Measurements from ENCODE around the gene GPATCH4. TPM values are rescaled to one million over a fixed set of nuclear protein-coding genes. Genes with fewer than 3 reads are reported as not detected.
"Not testable (repeated sequence)": the region's sequence is repeated elsewhere in the genome, so short reads cannot be mapped to it uniquely, and the experiment has no call there.

The GPATCH4 gene
- total and polyA plus RNA-seq, 8 donors, result 9.0 to 24.1 (median 13.2) TPM

- Histone ChIP-seq H3K4me3 (peak overlapping the region; percentile 34 to 47 (median 40)), H3K9me3 (no peaks in the 10 kb centered on the region), H3K36me3 (no peaks in the 10 kb centered on the region), H3K27ac (no peak overlapping the region), H3K27me3 (peaks cover 13 to 99% (median 80%) of the 10 kb centered on the region in 3 donors), H3K4me1 (peaks cover 12 to 20% (median 16%) of the 10 kb centered on the region in 4 donors)
- intact Hi-C loops (cut with DNase I; ENCODE audit: low total_unique reads), result no loop called here
- WGBS, 5 donors, result 28 to 46% (median 39%) methylated on average over 6 of the region's 6 CpGs
- DNase-seq, result no peak
- no peak for TF ChIP-seq POLR2A (IDR thresholded peaks at IDR 0.05)
- TF ChIP-seq EP300 (IDR thresholded peaks at IDR 0.05), result no peak
- TF ChIP-seq, protein P1, sequence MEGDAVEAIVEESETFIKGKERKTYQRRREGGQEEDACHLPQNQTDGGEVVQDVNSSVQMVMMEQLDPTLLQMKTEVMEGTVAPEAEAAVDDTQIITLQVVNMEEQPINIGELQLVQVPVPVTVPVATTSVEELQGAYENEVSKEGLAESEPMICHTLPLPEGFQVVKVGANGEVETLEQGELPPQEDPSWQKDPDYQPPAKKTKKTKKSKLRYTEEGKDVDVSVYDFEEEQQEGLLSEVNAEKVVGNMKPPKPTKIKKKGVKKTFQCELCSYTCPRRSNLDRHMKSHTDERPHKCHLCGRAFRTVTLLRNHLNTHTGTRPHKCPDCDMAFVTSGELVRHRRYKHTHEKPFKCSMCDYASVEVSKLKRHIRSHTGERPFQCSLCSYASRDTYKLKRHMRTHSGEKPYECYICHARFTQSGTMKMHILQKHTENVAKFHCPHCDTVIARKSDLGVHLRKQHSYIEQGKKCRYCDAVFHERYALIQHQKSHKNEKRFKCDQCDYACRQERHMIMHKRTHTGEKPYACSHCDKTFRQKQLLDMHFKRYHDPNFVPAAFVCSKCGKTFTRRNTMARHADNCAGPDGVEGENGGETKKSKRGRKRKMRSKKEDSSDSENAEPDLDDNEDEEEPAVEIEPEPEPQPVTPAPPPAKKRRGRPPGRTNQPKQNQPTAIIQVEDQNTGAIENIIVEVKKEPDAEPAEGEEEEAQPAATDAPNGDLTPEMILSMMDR (IDR thresholded peaks at IDR 0.05), result no peak
- TF ChIP-seq POLR2AphosphoS5 (IDR thresholded peaks at IDR 0.05), result no peak
Observed at GRCh38 chr1:156640842-156641706, 39.8 kb upstream of the GPATCH4 start.

DNA sequence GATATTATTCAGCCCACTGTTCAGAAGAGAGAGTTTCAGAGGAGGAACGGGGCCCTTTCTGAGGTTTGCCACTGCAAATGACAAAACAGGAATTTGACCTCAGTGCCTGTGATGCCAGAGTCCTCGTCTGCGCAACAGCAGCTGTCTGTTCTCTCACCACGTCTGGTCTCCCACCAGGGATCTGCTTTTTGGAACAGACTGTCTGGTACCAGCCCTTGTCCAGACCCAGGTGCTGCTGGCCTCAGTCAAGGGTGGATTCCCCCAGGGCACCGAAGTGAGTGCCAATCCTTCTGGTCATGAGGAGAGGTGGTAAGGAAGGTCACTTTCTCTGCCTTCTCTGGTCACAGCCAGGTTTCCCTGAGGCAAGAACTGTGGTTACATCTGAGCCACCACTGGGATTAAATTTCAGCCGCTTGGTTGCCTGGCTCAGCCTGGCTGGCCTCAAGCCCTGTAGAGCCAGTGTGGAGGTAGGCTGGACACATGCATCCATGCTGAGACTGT, 38.4 kb upstream of the GPATCH4 start:
- 51 to 64% (median 56%) methylated on average over 6 of the region's 6 CpGs for WGBS, 5 donors
- intact Hi-C loops (cut with DNase I; ENCODE audit: low total_unique reads), result no loop called here
- H3K9me3 ChIP-seq, result no peaks in the 10 kb centered on the region
- TF ChIP-seq, protein P1 (IDR thresholded peaks at IDR 0.05), result no peak
- TF ChIP-seq POLR2A (IDR thresholded peaks at IDR 0.05), result no peak
- no peak for TF ChIP-seq EP300 (IDR thresholded peaks at IDR 0.05)
- TF ChIP-seq POLR2AphosphoS5 (IDR thresholded peaks at IDR 0.05), result no peak
- no peak overlapping the region for H3K4me3 ChIP-seq
- DNase-seq, result no peak
- peaks cover 13 to 99% (median 73%) of the 10 kb centered on the region in 3 donors for H3K27me3 ChIP-seq
- no peaks in the 10 kb centered on the region for H3K36me3 ChIP-seq
- no peak overlapping the region for H3K27ac ChIP-seq
- H3K4me1 ChIP-seq, result peaks cover 12 to 20% (median 16%) of the 10 kb centered on the region in 4 donors

DNA sequence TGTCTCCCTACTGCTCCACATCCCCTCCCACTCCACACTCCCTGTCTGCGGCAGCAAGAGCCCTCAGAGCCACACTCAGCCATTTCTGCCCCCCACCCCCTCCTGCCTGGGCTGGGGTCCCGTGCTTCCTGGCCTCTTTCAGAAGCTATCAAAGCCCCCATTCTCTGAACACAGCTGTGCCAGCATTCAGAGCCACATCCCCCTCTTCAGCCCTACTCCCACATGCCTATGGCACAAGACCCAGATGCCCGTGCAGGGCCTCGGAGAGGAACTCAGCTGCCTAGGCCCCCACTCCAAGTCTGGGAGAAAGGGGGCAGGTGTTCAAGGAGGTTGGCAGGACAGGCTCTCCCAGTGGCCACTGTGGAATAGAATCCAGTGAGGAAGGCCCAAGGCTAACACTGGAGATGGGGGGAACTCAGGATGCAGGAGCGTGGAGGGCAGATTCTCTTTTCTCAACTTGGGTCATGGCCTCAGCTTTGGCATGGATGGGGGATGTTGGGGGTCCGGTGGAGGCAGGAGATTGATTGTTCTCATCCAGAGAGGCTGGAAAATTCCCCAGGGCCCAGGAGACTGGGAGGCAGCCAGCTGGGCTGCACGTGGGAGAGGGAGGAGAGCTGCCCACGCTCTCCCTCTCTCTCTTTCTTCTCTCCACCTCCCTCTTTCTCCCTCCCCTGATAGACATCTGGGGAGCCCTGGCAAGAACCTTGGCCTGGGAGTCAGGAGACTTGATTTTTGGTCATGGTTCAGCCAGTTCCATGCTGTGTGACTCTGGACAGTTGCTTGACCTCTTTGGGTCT, 37.1 kb upstream of the GPATCH4 start:
- H3K4me1 ChIP-seq, result peaks cover 12 to 20% (median 16%) of the 10 kb centered on the region in 4 donors
- H3K27ac ChIP-seq, result no peak overlapping the region
- H3K9me3 ChIP-seq, result no peaks in the 10 kb centered on the region
- no peak overlapping the region for H3K4me3 ChIP-seq
- intact Hi-C loops (cut with DNase I; ENCODE audit: low total_unique reads), result no loop called here
- DNase-seq, result peak in 1 of 2 donors; percentile 48
- peaks cover 13 to 99% (median 62%) of the 10 kb centered on the region in 3 donors for H3K27me3 ChIP-seq
- TF ChIP-seq, protein P1 (IDR thresholded peaks at IDR 0.05), result no peak
- TF ChIP-seq EP300 (IDR thresholded peaks at IDR 0.05) (no peak), POLR2AphosphoS5 (IDR thresholded peaks at IDR 0.05) (no peak), POLR2A (IDR thresholded peaks at IDR 0.05) (no peak)
- WGBS, 5 donors, result 51 to 68% (median 60%) methylated on average over 6 to 8 of the region's 8 CpGs
- H3K36me3 ChIP-seq, result no peaks in the 10 kb centered on the region

DNA sequence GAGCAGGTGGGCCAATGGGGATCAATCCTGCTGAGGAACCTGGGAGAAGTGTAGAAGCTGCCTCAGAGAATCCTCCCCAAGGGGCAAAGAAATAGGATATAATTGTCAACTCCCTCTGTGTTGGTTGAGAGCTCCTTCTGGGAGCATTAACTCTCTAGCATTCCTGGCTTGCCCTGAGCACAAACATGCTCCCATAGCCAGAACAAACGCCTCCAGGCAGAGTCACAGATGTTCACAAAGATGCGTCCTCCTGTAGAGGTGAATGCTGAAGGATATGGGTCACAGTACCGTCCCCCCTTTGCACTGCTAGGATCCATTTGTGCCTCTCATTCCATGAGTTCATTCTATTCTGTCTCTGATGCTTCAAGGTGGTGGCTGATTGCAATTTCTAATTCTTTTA, 31.1 kb upstream of the GPATCH4 start:
- DNase-seq, result no peak
- TF ChIP-seq POLR2AphosphoS5 (IDR thresholded peaks at IDR 0.05) (no peak), POLR2A (IDR thresholded peaks at IDR 0.05) (no peak), EP300 (IDR thresholded peaks at IDR 0.05) (no peak)
- TF ChIP-seq, protein P1 (IDR thresholded peaks at IDR 0.05), result no peak
- Histone ChIP-seq H3K9me3 (no peaks in the 10 kb centered on the region), H3K27ac (no peak overlapping the region), H3K27me3 (peaks cover 0 to 97% (median 33%) of the 10 kb centered on the region in 3 donors), H3K4me3 (no peak overlapping the region), H3K4me1 (no peaks in the 10 kb centered on the region), H3K36me3 (no peaks in the 10 kb centered on the region)
- intact Hi-C loops (cut with DNase I; ENCODE audit: low total_unique reads), result no loop called here
- WGBS, 5 donors, result 54 to 67% (median 62%) methylated on average over 3 of the region's 3 CpGs

GRCh38 chr1:156631152-156631551, 29.9 kb upstream of the GPATCH4 start:
- DNase-seq; intact Hi-C loops (cut with DNase I; ENCODE audit: low total_unique reads); H3K4me3 ChIP-seq; H3K9me3 ChIP-seq; H3K27ac ChIP-seq; H3K4me1 ChIP-seq; H3K36me3 ChIP-seq: not testable (repeated sequence)
- 41 to 54% (median 44%) methylated on average over 9 of the region's 9 CpGs for WGBS, 5 donors
- peaks cover 0 to 97% (median 39%) of the 10 kb centered on the region in 3 donors for H3K27me3 ChIP-seq

All from stomach (tissue), 9 donors.